Gastroesophageal sphincter (tissue), 3 donors: ENCODE measurements around the gene CLIC3.

Experiments
- CTCF ChIP-seq, 4 experiments: fragments of 200-600 bp in 2 of 4; fragments of 450-650 bp in 2 of 4; sonication (generic) in 1 of 4; IDR thresholded peaks; one replicate each; pipeline ENCODE4 v1.5.1; 2017 to 2019; ENCODE audit warnings: antibody characterized with exemption in 4 of 4, mild to moderate bottlenecking in 2 of 4, moderate library complexity in 2 of 4
- EP300 ChIP-seq: sonication (generic); formaldehyde crosslinking; IDR thresholded peaks from one replicate; pipeline ENCODE4 v1.6.1; 2017; ENCODE audit warnings: antibody characterized with exemption, mild to moderate bottlenecking
- POLR2A ChIP-seq, 2 donors: fragments of 450-650 bp; IDR thresholded peaks; one replicate each; pipeline ENCODE4 v1.6.1; 2017; ENCODE audit warnings: antibody characterized with exemption in 2 of 2, mild to moderate bottlenecking in 2 of 2, moderate library complexity in 1 of 2
- POLR2AphosphoS5 ChIP-seq: sonication (generic); formaldehyde crosslinking; IDR thresholded peaks from one replicate; pipeline ENCODE4 v1.6.1; 2017; ENCODE audit warnings: antibody characterized with exemption

GRCh38 chr9:137034709-137035506 is 38.5 kb upstream of the CLIC3 start:
- peak in 3 of 4 experiments; percentile 86 to 93 (median 86) for TF ChIP-seq CTCF (IDR thresholded peaks at IDR 0.05)
- no peak for TF ChIP-seq EP300
- no peak for TF ChIP-seq POLR2A (IDR thresholded peaks at IDR 0.05)
- TF ChIP-seq POLR2AphosphoS5 = peak; percentile 6
